KMS-11 (cell line): ENCODE data around the gene MRPS5.

Source experiments
- H2AFZ ChIP-seq: fragments of 200-600 bp; sonication (generic); 2 replicates; pipeline ENCODE4 v1.6.1; 2016; ENCODE audit warnings: antibody characterized with exemption, mixed run types, low read depth
- H3K27ac ChIP-seq: fragments of 200-600 bp; sonication (generic); 2 replicates; pipeline ENCODE4 v1.6.1; 2016; ENCODE audit warnings: mild to moderate bottlenecking, mixed run types
- H3K27me3 ChIP-seq: fragments of 200-600 bp; sonication (generic); 2 replicates; pipeline ENCODE4 v1.6.1; 2017; ENCODE audit warnings: mild to moderate bottlenecking, low read depth, mixed run types, moderate library complexity; ENCODE audit not compliant: insufficient read depth
- H3K36me3 ChIP-seq: fragments of 200-600 bp; sonication (generic); 2 replicates; pipeline ENCODE4 v1.6.1; 2017; ENCODE audit warnings: mild to moderate bottlenecking, mixed run types; ENCODE audit not compliant: insufficient read depth
- H3K4me1 ChIP-seq: fragments of 200-600 bp; sonication (generic); 2 replicates; pipeline ENCODE4 v1.6.1; 2016; ENCODE audit warnings: mild to moderate bottlenecking, low read depth, mixed run types; ENCODE audit not compliant: poor library complexity, severe bottlenecking
- H3K4me2 ChIP-seq: fragments of 200-600 bp; sonication (generic); 2 replicates; pipeline ENCODE4 v1.7.0; 2016; ENCODE audit warnings: mild to moderate bottlenecking, mixed run types
- H3K4me3 ChIP-seq: fragments of 200-600 bp; sonication (generic); IDR thresholded peaks from 2 replicates; pipeline ENCODE4 v1.6.1; 2017; ENCODE audit warnings: low read depth, low read length, mixed read lengths; ENCODE audit not compliant: insufficient read depth
- H3K79me2 ChIP-seq: fragments of 200-600 bp; sonication (generic); 2 replicates; pipeline ENCODE4 v1.6.1; 2016; ENCODE audit warnings: low read depth, mixed run types; ENCODE audit not compliant: insufficient read depth
- H3K9ac ChIP-seq: fragments of 200-600 bp; sonication (generic); 2 replicates; pipeline ENCODE4 v1.6.1; 2016; ENCODE audit warnings: mild to moderate bottlenecking, mixed run types
- H4K20me1 ChIP-seq: fragments of 200-600 bp; sonication (generic); 2 replicates; pipeline ENCODE4 v1.6.1; 2016; ENCODE audit warnings: mild to moderate bottlenecking, mixed run types; ENCODE audit not compliant: insufficient read depth
- TF ChIP-seq, protein P1 (sequence below): fragments of 200-600 bp; sonication (generic); conservative IDR thresholded peaks from 2 replicates; pipeline ENCODE4 v1.6.1; 2017; ENCODE audit warnings: low read depth, mild to moderate bottlenecking, antibody characterized with exemption, low read length, moderate library complexity, mixed read lengths

The MRPS5 gene

DNA sequence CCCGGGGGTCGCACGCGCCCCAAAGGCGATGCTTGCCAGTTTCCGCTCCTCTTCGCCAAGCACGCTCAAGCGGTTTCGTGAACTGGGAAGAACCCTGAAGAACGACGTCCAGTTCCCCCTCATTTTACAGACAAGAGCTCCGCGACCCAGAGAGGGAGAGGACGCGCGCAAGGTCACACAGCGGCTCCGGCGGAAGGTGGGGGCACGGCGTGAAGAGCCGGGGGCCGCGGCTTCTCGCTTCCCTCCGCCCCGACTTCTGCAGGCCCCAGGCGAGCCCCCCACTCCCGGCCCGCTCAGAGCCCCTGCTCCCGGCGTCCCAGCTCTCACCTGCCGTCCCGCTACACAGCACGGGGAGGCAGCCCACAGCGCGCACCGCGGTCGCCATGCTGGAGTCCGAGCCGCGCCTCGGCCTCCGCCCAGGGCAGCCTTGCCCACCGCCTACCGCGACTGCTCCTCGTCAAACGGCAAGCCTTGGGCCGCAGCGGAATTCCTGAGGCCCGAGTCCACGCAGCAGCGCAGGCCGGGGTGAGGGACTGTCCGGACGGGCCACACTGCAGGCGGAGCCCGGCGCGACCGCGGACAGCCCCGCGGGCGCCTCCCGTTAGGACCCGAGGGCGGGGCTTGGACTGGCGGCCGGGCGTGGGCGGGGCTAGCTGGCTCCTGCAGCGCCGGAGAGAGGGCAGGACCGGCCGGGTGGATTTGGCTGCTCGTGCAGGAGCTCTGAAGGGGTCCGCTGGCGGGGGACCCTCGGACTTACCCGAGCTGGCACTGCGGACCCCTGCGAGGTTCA is at the start of gene MRPS5:
MRPS5 (minus strand) TSS at position 402 of the 790 bp plus-strand sequence; CDS start at position 385, 17 bp downstream.
- H3K27me3 ChIP-seq, result no peaks in the 10 kb centered on the region
- H3K79me2 ChIP-seq, result peaks cover 27% of the 10 kb centered on the region; the same call in 1 of the 2 replicates

DNA sequence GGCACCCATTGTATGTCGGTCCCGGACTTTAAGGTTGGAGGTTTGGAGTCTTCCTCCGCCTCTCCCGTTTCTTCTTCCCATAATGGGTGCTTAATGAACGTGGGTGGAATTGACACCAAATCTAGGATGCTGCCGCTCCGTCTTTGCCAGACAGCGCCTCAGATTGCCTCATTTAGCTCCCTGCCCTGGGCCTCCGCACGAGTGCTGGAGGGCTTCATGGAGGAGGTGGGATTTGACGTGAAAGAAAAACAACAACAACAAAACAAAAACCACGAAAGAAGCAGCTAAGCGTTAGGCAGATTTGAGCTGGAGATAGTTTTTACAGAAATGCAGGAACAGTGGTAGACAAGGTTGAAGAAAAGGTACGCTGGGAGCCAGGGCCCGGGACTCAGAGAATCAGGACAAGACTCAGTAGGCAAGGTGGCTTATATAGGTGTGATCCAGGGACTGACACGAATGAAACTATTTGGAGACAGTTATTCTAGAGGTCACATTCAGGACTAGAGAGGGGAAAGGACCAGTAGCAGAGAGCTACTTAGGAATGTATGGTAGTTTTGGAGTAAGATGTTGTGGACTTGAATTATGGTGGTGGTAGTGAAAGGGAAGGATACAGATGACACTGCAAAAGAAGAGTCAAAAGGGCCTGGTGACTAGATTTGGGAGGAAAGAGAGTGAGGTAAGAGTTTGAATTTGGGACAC is 44.6 kb upstream of the MRPS5 start:
- H3K36me3 ChIP-seq, result no peaks in the 10 kb centered on the region
- H3K27me3 ChIP-seq, result no peaks in the 10 kb centered on the region
- H3K4me2 ChIP-seq, result peak overlapping the region; percentile 84
- no peak overlapping the region for H3K27ac ChIP-seq
- H3K9ac ChIP-seq, result peak overlapping the region; percentile 83; the same call in 1 of the 2 replicates
- H4K20me1 ChIP-seq, result no peaks in the 10 kb centered on the region
- peak overlapping the region; percentile 32 for H3K4me3 ChIP-seq
- H3K79me2 ChIP-seq, result no peaks in the 10 kb centered on the region
- TF ChIP-seq, protein P1, sequence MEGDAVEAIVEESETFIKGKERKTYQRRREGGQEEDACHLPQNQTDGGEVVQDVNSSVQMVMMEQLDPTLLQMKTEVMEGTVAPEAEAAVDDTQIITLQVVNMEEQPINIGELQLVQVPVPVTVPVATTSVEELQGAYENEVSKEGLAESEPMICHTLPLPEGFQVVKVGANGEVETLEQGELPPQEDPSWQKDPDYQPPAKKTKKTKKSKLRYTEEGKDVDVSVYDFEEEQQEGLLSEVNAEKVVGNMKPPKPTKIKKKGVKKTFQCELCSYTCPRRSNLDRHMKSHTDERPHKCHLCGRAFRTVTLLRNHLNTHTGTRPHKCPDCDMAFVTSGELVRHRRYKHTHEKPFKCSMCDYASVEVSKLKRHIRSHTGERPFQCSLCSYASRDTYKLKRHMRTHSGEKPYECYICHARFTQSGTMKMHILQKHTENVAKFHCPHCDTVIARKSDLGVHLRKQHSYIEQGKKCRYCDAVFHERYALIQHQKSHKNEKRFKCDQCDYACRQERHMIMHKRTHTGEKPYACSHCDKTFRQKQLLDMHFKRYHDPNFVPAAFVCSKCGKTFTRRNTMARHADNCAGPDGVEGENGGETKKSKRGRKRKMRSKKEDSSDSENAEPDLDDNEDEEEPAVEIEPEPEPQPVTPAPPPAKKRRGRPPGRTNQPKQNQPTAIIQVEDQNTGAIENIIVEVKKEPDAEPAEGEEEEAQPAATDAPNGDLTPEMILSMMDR, result no peak
- peak overlapping the region; percentile 66; the same call in 1 of the 2 replicates for H2AFZ ChIP-seq
- peaks cover 5% of the 10 kb centered on the region for H3K4me1 ChIP-seq

More for the DNA sequence above, at the start of gene MRPS5:
- H3K4me1 ChIP-seq, result peaks cover 7% of the 10 kb centered on the region
- H3K9ac ChIP-seq, result peak within 1 kb of the TSS; percentile 96
- peak within 1 kb of the TSS; percentile 82 for H3K4me2 ChIP-seq
- TF ChIP-seq, protein P1, result no peak
- H3K36me3 ChIP-seq, result no peaks in the 10 kb centered on the region
- H3K4me3 ChIP-seq, result peak within 1 kb of the TSS; percentile 52
- H3K27ac ChIP-seq, result peak within 1 kb of the TSS; percentile 77
- no peaks in the 10 kb centered on the region for H4K20me1 ChIP-seq
- peak within 1 kb of the TSS; percentile 79 for H2AFZ ChIP-seq

DNA sequence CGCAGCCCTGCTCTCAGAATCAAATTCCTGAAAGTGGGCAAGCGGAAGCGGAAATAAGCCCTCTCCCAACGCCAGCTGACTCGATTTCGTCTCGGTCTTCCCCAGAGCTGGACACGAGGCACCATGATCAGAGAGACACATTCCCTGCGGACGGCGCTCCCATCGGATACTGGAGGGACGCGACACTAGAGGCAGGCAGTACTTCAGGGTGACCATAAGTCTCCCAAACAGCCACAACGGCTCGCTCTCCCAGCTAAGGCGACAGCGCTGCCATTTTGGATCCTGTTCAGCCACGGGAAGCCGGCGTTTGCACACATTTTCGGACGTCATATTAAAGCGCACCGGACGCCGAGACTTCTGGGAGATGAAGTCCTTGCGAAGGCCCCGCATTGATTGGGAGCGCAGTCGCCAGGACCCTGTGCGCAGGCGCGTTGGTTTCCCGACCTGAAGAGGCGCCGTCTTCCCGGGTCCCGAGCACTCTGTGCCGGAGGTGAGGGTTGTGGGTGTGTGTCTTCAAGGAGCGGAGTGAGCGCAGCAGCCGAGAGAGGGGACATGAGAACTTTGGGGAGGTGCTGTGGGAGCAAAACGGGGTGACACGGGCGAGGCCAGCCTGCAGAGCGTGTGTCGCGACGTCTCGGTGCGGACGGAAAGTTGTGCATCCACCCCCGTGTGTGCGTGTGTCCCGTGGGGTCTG is 43.9 kb upstream of the MRPS5 start, which contains the start of gene ZNF2:
ZNF2 (plus strand) TSS at position 439 of the 694 bp plus-strand sequence. CDS start 10,418 bp downstream, outside the sequence.
- Histone ChIP-seq H3K4me3 (peak within 1 kb of the TSS; percentile 32), H4K20me1 (no peaks in the 10 kb centered on the region), H3K9ac (peak within 1 kb of the TSS; percentile 83), H3K27me3 (no peaks in the 10 kb centered on the region), H3K36me3 (no peaks in the 10 kb centered on the region), H3K27ac (peak within 1 kb of the TSS; percentile 67), H3K79me2 (no peaks in the 10 kb centered on the region), H3K4me1 (peaks cover 5% of the 10 kb centered on the region), H3K4me2 (peak within 1 kb of the TSS; percentile 84), H2AFZ (peak within 1 kb of the TSS; percentile 66)
- TF ChIP-seq, protein P1, result no peak

DNA sequence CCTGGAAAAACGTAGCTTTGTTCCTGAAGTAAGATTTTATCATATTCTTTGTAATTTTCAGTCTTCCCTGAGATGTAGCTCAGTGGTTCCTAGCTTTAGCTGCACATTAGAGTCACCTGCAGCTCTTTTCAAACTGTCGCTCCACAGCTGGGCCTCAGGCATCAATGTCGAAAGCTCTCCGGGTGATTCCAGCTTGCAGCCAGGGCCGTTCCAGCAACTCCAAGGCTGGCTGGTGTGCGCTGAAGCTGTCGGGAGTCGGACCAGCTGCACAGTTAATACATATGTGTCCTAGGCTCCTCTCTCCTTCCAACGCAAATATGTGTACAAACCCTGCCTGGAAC is 43.4 kb upstream of the MRPS5 start:
- Histone ChIP-seq H2AFZ (peak overlapping the region; percentile 66), H3K4me2 (peak overlapping the region; percentile 72), H3K4me3 (no peak overlapping the region), H3K36me3 (no peaks in the 10 kb centered on the region), H4K20me1 (no peaks in the 10 kb centered on the region), H3K4me1 (peaks cover 5% of the 10 kb centered on the region), H3K27me3 (no peaks in the 10 kb centered on the region), H3K9ac (peak overlapping the region; percentile 83), H3K27ac (peak overlapping the region; percentile 67), H3K79me2 (no peaks in the 10 kb centered on the region)
- TF ChIP-seq, protein P1, result no peak
